Esophagus muscularis mucosa (tissue), 3 donors: ENCODE data around the gene TTC34.

ENCODE experiments used
- CTCF ChIP-seq, 3 experiments: fragments of 200-600 bp in 2 of 3; fragments of 450-650 bp in 1 of 3; sonication (generic) in 2 of 3; IDR thresholded peaks; one replicate each; pipeline ENCODE4 v1.5.1; 2017 to 2019; ENCODE audit warnings: antibody characterized with exemption in 3 of 3, mild to moderate bottlenecking in 2 of 3, moderate library complexity in 1 of 3
- EP300 ChIP-seq: sonication (generic); formaldehyde crosslinking; IDR thresholded peaks from one replicate; pipeline ENCODE4 v1.6.1; 2017; ENCODE audit warnings: antibody characterized with exemption

- TF ChIP-seq CTCF (IDR thresholded peaks at IDR 0.05) (no peak), EP300 (no peak)
These were observed 168.7 kb downstream of the TTC34 start, which contains the start of gene MMEL1 for GRCh38 chr1:2632561-2633361.
